GM12878 (cell line): ENCODE data around the gene RETREG3. TPM values are rescaled to one million over a fixed set of nuclear protein-coding genes. Genes with fewer than 3 reads are reported as not detected.

Source experiments
- ATAC-seq: fragments of 200-7000 bp; cut with Tn5 transposase; 3 replicates; pipeline ENCODE4 v1.9.1; 2020; ENCODE audit warnings: mild to moderate bottlenecking, moderate library complexity
- BruUV-seq: library from RNA; stranded (reverse); fragments of 400-500 nt; replicated peaks from 2 replicates; lab custom pipeline; 2021; lab: Mats Ljungman, UMichigan
- CTCF ChIA-PET: fragments of 300-600 bp; sonication (Branson Sonifier 250); formaldehyde crosslinking; extraction: SDS; loops from one replicate; lab custom pipeline; 2021; ENCODE audit warnings: inconsistent platforms; lab: Yijun Ruan, JAX
- POLR2A ChIA-PET: fragments of 350-600 bp; formaldehyde crosslinking; extraction: SDS; loops from one replicate; lab custom pipeline; 2021; ENCODE audit warnings: inconsistent platforms; lab: Charles Lee
- RAD21 ChIA-PET: fragments of 300-600 bp; sonication (Branson Sonifier 250); formaldehyde crosslinking; loops from one replicate; lab custom pipeline; 2023; ENCODE audit warnings: antibody characterized with exemption; ENCODE audit not compliant: unreplicated experiment; lab: Charles Lee
- SMC1A ChIA-PET: fragments of 300-600 bp; sonication (Branson Sonifier 250); formaldehyde crosslinking; loops from one replicate; lab custom pipeline; 2023; ENCODE audit not compliant: unreplicated experiment, uncharacterized antibody; lab: Charles Lee
- DNase-seq: peaks from one replicate; pipeline ENCODE4 v3.0.0-alpha.2; 2011; ENCODE audit warnings: low read depth, low spot score
- FAIRE-seq: peaks from 3 replicates; lab custom pipeline; 2011; peaks lifted over from hg19 to GRCh38; lab: Jason Lieb, UNC
- H2AFZ ChIP-seq: 2 replicates; pipeline ENCODE4 v1.6.0; 2011; ENCODE audit warnings: low read depth, low read length, control low read depth; ENCODE audit not compliant: control insufficient read depth
- H3K27ac ChIP-seq: 2 replicates; pipeline ENCODE4 v1.5.1; 2011; ENCODE audit warnings: control low read depth; ENCODE audit not compliant: control insufficient read depth, insufficient read depth
- H3K27me3 ChIP-seq, 2 experiments: replicated peaks in 1 of 2; 2 replicates each; pipeline versions ENCODE4 v1.6.0 to v1.6.1; 2011; ENCODE audit warnings: low read length in 1 of 2; ENCODE audit not compliant: control insufficient read depth in 2 of 2, insufficient read depth in 2 of 2
- H3K36me3 ChIP-seq, 2 experiments: 2 replicates each; pipeline ENCODE4 v1.5.1; 2011; ENCODE audit warnings: low read length in 1 of 2; ENCODE audit not compliant: control insufficient read depth in 2 of 2, insufficient read depth in 2 of 2
- H3K4me1 ChIP-seq: 2 replicates; pipeline ENCODE4 v1.6.1; 2011; ENCODE audit warnings: mild to moderate bottlenecking, low read length, moderate library complexity, mixed read lengths; ENCODE audit not compliant: control insufficient read depth, insufficient read depth
- H3K4me2 ChIP-seq: 2 replicates; pipeline ENCODE4 v1.6.0; 2011; ENCODE audit warnings: control low read depth; ENCODE audit not compliant: control insufficient read depth, insufficient read depth
- H3K4me3 ChIP-seq: fragments of 200-600 bp; sonication (generic); 2 replicates; pipeline ENCODE4 v1.5.1; 2016
- H3K79me2 ChIP-seq: 2 replicates; pipeline ENCODE4 v1.6.0; 2011; ENCODE audit warnings: low read length; ENCODE audit not compliant: control insufficient read depth, insufficient read depth
- H3K9ac ChIP-seq: 2 replicates; pipeline ENCODE4 v1.8.0; 2011; ENCODE audit warnings: low read length, control low read depth, mixed read lengths; ENCODE audit not compliant: control insufficient read depth, insufficient read depth
- H3K9me3 ChIP-seq: replicated peaks from 3 replicates; pipeline ENCODE4 v1.5.1; 2011; ENCODE audit warnings: mild to moderate bottlenecking, low read length; ENCODE audit not compliant: control insufficient read depth, insufficient read depth
- H4K20me1 ChIP-seq: 2 replicates; pipeline ENCODE4 v1.6.0; 2011; ENCODE audit not compliant: control insufficient read depth, insufficient read depth
- CBX3 ChIP-seq: fragments of 200-600 bp; sonication (generic); IDR thresholded peaks from 2 replicates; pipeline ENCODE4 v1.6.1; 2016; ENCODE audit warnings: low read depth, borderline replicate concordance
- NRF1 ChIP-seq: conservative IDR thresholded peaks from 2 replicates; pipeline ENCODE4 v1.6.1; 2011; ENCODE audit warnings: mild to moderate bottlenecking, low read depth, low read length, improper control_type of control experiment
- PAX5 ChIP-seq: IDR thresholded peaks from 2 replicates; pipeline ENCODE4 v1.6.1; 2011; ENCODE audit warnings: low read depth, low read length, borderline replicate concordance
- SMAD5 ChIP-seq: IDR thresholded peaks from 2 replicates; pipeline ENCODE4 v1.6.1; 2016; ENCODE audit warnings: antibody characterized with exemption, low read depth
- USF1 ChIP-seq: IDR thresholded peaks from 2 replicates; pipeline ENCODE4 v1.6.1; 2011; ENCODE audit warnings: borderline replicate concordance, low read depth, mild to moderate bottlenecking, moderate library complexity, mixed read lengths, low read length; ENCODE audit not compliant: insufficient read depth; ENCODE audit errors: extremely low read length
- ZNF217 ChIP-seq: fragments of 450-650 bp; IDR thresholded peaks from 2 replicates; pipeline ENCODE4 v1.6.1; 2017; ENCODE audit warnings: antibody characterized with exemption, mild to moderate bottlenecking
- ZNF592 ChIP-seq: fragments of 450-650 bp; IDR thresholded peaks from 2 replicates; pipeline ENCODE4 v1.6.1; 2017; ENCODE audit warnings: mild to moderate bottlenecking, moderate library complexity
- ZNF687 ChIP-seq: fragments of 450-650 bp; IDR thresholded peaks from 2 replicates; pipeline ENCODE4 v1.6.1; 2017; ENCODE audit warnings: mild to moderate bottlenecking, moderate library complexity
- WGBS: methylation state at CpG from one replicate; pipeline ENCODE4 v1.1.6; 2016; ENCODE audit warnings: low lambda C conversion rate; ENCODE audit not compliant: insufficient replicate concordance, insufficient coverage; ENCODE audit errors: missing lambda C conversion rate; 5-methylcytosine and 5-hydroxymethylcytosine counted together
- in situ Hi-C: fragments of 300-500 bp; cut with MboI; formaldehyde crosslinking; loops from 9 replicates; pipeline ENCODE4 v1.14.3; 2018; ENCODE audit warnings: mixed read lengths
- intact Hi-C: fragments of 100-400 bp; cut with micrococcal nuclease; formaldehyde crosslinking; loops from one replicate; pipeline ENCODE4 v1.14.2; 2022; ENCODE audit not compliant: unreplicated experiment
- polyA plus RNA-seq, 11 experiments: library from polyadenylated mRNA; depleted of rRNA in 4 of 11; unstranded in 6 of 11; stranded (reverse) in 5 of 11; fragments of >200 nt; fragmentation: Nextera tagmentation in 4 of 11; fragmentation: Illumina TruSeq in 1 of 11; extraction: Ambion mirVana in 4 of 11; extraction: Trizol in 1 of 11; gene quantifications; 1 replicate in 1 of 11; 2 replicates in 10 of 11; pipeline versions ENCODE4 v1.2.1 to v1.2.3, GENCODE V29; 2011 to 2016; ENCODE audit warnings: inconsistent platforms in 2 of 11, missing spikeins in 2 of 11, low read depth in 1 of 11
- total RNA-seq, 4 experiments: library from RNA; depleted of rRNA in 3 of 4; stranded (reverse); fragments of >200 nt in 3 of 4; fragmentation: Illumina TruSeq in 1 of 4; extraction: Trizol in 1 of 4; gene quantifications; 2 replicates each; pipeline versions ENCODE4 v1.2.1 to v1.2.3, GENCODE V29; 2013 to 2021
- TF ChIP-seq, protein P1 (sequence below): fragments of 450-650 bp; IDR thresholded peaks from 2 replicates; pipeline ENCODE4 v1.6.1; 2016; ENCODE audit warnings: mild to moderate bottlenecking

Gene RETREG3
- total and polyA plus RNA-seq, 10 of the 15 experiments (the other 5 are each of a cell fraction or from before 2014, with no cell fraction given): 7.0 to 50.6 (median 27.3) TPM

GRCh38 chr17:42531455-42532354, 77.5 kb downstream of the RETREG3 start:
- POLR2A ChIA-PET: interaction anchor here (0.6 to 1.3 kb wide), 9 partner anchors 9 to 566 kb away, joined by 3 to 9 read pairs (median 5); partner anchors contain the start of gene PSMC3IP
- 27% methylated on average over 36 of the region's 60 CpGs for WGBS
- peak; percentile 35 for ATAC-seq
- intact Hi-C loops: no loop called here
- Histone ChIP-seq H3K9ac (peak overlapping the region; percentile 51; the same call in 1 of the 2 replicates), H3K4me1 (peaks cover 29% of the 10 kb centered on the region), H2AFZ (peak overlapping the region; percentile 87), H3K27me3 (no peaks in the 10 kb centered on the region), H3K4me3 (peak overlapping the region; percentile 53; the same call in 1 of the 2 replicates), H4K20me1 (no peaks in the 10 kb centered on the region), H3K27ac (peak overlapping the region; percentile 39), H3K9me3 (no peaks in the 10 kb centered on the region), H3K79me2 (peaks cover 3% of the 10 kb centered on the region), H3K4me2 (peak overlapping the region; percentile 79), H3K36me3 (no peaks in the 10 kb centered on the region)
- no peak for FAIRE-seq
- in situ Hi-C loops: no loop called here
- CTCF ChIA-PET: interaction anchor here (1.0 to 2.6 kb wide), 8 partner anchors 11 to 105 kb away, joined by 3 to 10 read pairs (median 6); partner anchors contain the start of gene PSMC3IP
- SMC1A ChIA-PET: interaction anchor here (0.8 to 2.3 kb wide), 3 partner anchors 19 to 242 kb away, joined by 3 to 5 read pairs (median 3); no protein-coding TSS in a partner anchor
- BruUV-seq: no TSS peak
- RAD21 ChIA-PET: interaction anchor here (1.2 to 1.9 kb wide), 3 partner anchors 47 to 128 kb away, joined by 4 to 9 read pairs (median 5); no protein-coding TSS in a partner anchor
- no peak for DNase-seq
- TF ChIP-seq PAX5 (no peak), ZNF687 (peak; percentile 83), NRF1 (no peak), USF1 (no peak), ZNF217 (0 out of 2 replicates have a peak, but pooled peaks have one; percentile 63), ZNF592 (no peak), CBX3 (no peak), SMAD5 (no peak)
- TF ChIP-seq, protein P1, sequence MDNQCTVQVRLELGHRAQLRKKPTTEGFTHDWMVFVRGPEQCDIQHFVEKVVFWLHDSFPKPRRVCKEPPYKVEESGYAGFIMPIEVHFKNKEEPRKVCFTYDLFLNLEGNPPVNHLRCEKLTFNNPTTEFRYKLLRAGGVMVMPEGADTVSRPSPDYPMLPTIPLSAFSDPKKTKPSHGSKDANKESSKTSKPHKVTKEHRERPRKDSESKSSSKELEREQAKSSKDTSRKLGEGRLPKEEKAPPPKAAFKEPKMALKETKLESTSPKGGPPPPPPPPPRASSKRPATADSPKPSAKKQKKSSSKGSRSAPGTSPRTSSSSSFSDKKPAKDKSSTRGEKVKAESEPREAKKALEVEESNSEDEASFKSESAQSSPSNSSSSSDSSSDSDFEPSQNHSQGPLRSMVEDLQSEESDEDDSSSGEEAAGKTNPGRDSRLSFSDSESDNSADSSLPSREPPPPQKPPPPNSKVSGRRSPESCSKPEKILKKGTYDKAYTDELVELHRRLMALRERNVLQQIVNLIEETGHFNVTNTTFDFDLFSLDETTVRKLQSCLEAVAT: no peak
